Breast epithelium (tissue), 3 donors: ENCODE measurements around the gene COQ8B.

ENCODE experiments used
- CTCF ChIP-seq, 3 donors: fragments of 450-650 bp; IDR thresholded peaks; one replicate each; pipeline ENCODE4 v1.5.1; 2016 to 2017; ENCODE audit warnings: antibody characterized with exemption in 3 of 3, mild to moderate bottlenecking in 3 of 3, moderate library complexity in 3 of 3
- POLR2A ChIP-seq: fragments of 450-650 bp; IDR thresholded peaks from one replicate; pipeline ENCODE4 v1.6.1; 2016; ENCODE audit warnings: antibody characterized with exemption, mild to moderate bottlenecking, moderate library complexity
- POLR2AphosphoS5 ChIP-seq, 3 donors: sonication (generic); formaldehyde crosslinking; IDR thresholded peaks; one replicate each; pipeline ENCODE4 v1.6.1; 2017; ENCODE audit warnings: antibody characterized with exemption in 3 of 3

- no peak for TF ChIP-seq CTCF (IDR thresholded peaks at IDR 0.05)
- TF ChIP-seq POLR2A, result no peak
- TF ChIP-seq POLR2AphosphoS5 (IDR thresholded peaks at IDR 0.05), result no peak
These were observed 13.5 kb downstream of the COQ8B start for GRCh38 chr19:40703029-40703755.
